Stomach (tissue), 4 donors: Measurements from ENCODE around the gene TTC34.

Experiments
- EP300 ChIP-seq: sonication (generic); formaldehyde crosslinking; IDR thresholded peaks from one replicate; pipeline ENCODE4 v1.6.1; 2017; ENCODE audit warnings: antibody characterized with exemption
- POLR2A ChIP-seq, 4 donors: fragments of 450-650 bp; IDR thresholded peaks; one replicate each; pipeline ENCODE4 v1.6.1; 2016; ENCODE audit warnings: antibody characterized with exemption in 4 of 4, control low read depth in 2 of 4, mild to moderate bottlenecking in 1 of 4, moderate library complexity in 1 of 4
- TF ChIP-seq, protein P1 (sequence below), 7 experiments: fragments of 450-650 bp in 4 of 7; fragments of 200-600 bp in 3 of 7; sonication (generic) in 3 of 7; IDR thresholded peaks; one replicate each; pipeline ENCODE4 v1.5.1; 2016 to 2019; ENCODE audit warnings: antibody characterized with exemption in 7 of 7, control low read depth in 2 of 7, mild to moderate bottlenecking in 1 of 7

DNA sequence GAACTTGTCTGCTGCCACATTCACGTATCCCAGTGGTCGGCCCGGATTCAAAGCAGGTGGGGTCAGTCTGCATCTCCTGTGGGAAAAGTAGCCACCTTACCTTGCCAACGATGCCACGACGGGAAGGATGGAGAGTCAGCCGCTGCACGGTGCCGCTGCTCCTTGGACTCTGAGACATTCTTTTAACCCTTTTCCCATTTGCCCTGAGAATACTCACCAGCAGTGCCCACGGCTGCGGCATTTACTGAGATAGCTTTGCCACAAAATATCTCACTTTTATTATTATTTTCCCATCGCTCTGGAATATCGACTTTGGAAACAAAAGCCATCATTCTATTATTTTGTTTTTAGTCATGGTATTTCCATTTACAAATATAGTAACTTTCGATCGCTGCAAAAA, 15.3 kb upstream of the TTC34 start:
- TF ChIP-seq, protein P1, sequence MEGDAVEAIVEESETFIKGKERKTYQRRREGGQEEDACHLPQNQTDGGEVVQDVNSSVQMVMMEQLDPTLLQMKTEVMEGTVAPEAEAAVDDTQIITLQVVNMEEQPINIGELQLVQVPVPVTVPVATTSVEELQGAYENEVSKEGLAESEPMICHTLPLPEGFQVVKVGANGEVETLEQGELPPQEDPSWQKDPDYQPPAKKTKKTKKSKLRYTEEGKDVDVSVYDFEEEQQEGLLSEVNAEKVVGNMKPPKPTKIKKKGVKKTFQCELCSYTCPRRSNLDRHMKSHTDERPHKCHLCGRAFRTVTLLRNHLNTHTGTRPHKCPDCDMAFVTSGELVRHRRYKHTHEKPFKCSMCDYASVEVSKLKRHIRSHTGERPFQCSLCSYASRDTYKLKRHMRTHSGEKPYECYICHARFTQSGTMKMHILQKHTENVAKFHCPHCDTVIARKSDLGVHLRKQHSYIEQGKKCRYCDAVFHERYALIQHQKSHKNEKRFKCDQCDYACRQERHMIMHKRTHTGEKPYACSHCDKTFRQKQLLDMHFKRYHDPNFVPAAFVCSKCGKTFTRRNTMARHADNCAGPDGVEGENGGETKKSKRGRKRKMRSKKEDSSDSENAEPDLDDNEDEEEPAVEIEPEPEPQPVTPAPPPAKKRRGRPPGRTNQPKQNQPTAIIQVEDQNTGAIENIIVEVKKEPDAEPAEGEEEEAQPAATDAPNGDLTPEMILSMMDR (IDR thresholded peaks at IDR 0.05) = no peak
- no peak for TF ChIP-seq EP300
- TF ChIP-seq POLR2A (IDR thresholded peaks at IDR 0.05) = no peak
